NCI-H1048 (cell line): ENCODE data around the gene PPFIBP2.

Source experiments
- DNase-seq: peaks from one replicate; lab custom pipeline; 2025; lab: John Stamatoyannopoulos, UW

PPFIBP2 gene

GRCh38 chr11:7577291-7578190 lies 63.7 kb downstream of the PPFIBP2 start:
- DNase-seq: no peak

- DNase-seq: no peak
These were observed 64.6 kb downstream of the PPFIBP2 start for GRCh38 chr11:7578276-7578955.

- no peak for DNase-seq
These were observed 65.6 kb downstream of the PPFIBP2 start for GRCh38 chr11:7579361-7579791.

- no peak for DNase-seq
These were observed 67.3 kb downstream of the PPFIBP2 start for GRCh38 chr11:7581021-7581590.

GRCh38 chr11:7582338-7582985 lies 68.7 kb downstream of the PPFIBP2 start:
- DNase-seq: no peak

- no peak for DNase-seq
These were observed 69.4 kb downstream of the PPFIBP2 start for GRCh38 chr11:7583248-7583647.

- DNase-seq: no peak
These were observed 71.1 kb downstream of the PPFIBP2 start for GRCh38 chr11:7584910-7585309.

- DNase-seq: no peak
These were observed 72.0 kb downstream of the PPFIBP2 start for GRCh38 chr11:7585816-7586215.

GRCh38 chr11:7586376-7586775 lies 72.6 kb downstream of the PPFIBP2 start:
- DNase-seq: no peak

- no peak for DNase-seq
These were observed 73.9 kb downstream of the PPFIBP2 start for GRCh38 chr11:7587712-7588111.

GRCh38 chr11:7589861-7590260 lies 76.1 kb downstream of the PPFIBP2 start:
- DNase-seq: no peak

- DNase-seq: no peak
These were observed 76.7 kb downstream of the PPFIBP2 start for GRCh38 chr11:7590529-7590928.

- no peak for DNase-seq
These were observed 77.5 kb downstream of the PPFIBP2 start for GRCh38 chr11:7591107-7591894.

GRCh38 chr11:7591987-7592386 lies 78.2 kb downstream of the PPFIBP2 start:
- DNase-seq: no peak

GRCh38 chr11:7592711-7593110 lies 78.9 kb downstream of the PPFIBP2 start:
- no peak for DNase-seq

- DNase-seq: no peak
These were observed 79.7 kb downstream of the PPFIBP2 start for GRCh38 chr11:7593481-7593880.

GRCh38 chr11:7595016-7595866 lies 81.4 kb downstream of the PPFIBP2 start:
- no peak for DNase-seq

GRCh38 chr11:7595951-7596350 lies 82.2 kb downstream of the PPFIBP2 start:
- DNase-seq: no peak

- DNase-seq: no peak
These were observed 83.2 kb downstream of the PPFIBP2 start for GRCh38 chr11:7596975-7597391.

- no peak for DNase-seq
These were observed 83.8 kb downstream of the PPFIBP2 start for GRCh38 chr11:7597620-7598019.

GRCh38 chr11:7599209-7599608 lies 85.4 kb downstream of the PPFIBP2 start:
- DNase-seq: no peak
